Activated B cell treated with CpG ODN at 0.5 μM for 24 hours (primary cell): ENCODE measurements around the gene EFCAB8. TPM values are rescaled to one million over a fixed set of nuclear protein-coding genes. Genes with fewer than 3 reads are reported as not detected.
"Not testable (repeated sequence)": the region's sequence is repeated elsewhere in the genome, so short reads cannot be mapped to it uniquely, and the experiment has no call there.

Source experiments
- ATAC-seq: fragments of 200-7000 bp; cut with Tn5 transposase; one replicate; pipeline ENCODE4 v1.10.0; 2021; ENCODE audit warnings: low read depth, mild to moderate bottlenecking, moderate library complexity
- CTCF ChIA-PET: fragments of 350-600 bp; sonication (Branson Sonifier 250); formaldehyde crosslinking; loops from one replicate; lab custom pipeline; 2021; ENCODE audit warnings: antibody characterized with exemption; lab: Charles Lee
- POLR2A ChIA-PET: fragments of 350-600 bp; sonication (Branson Sonifier 250); formaldehyde crosslinking; loops from one replicate; lab custom pipeline; 2021; ENCODE audit warnings: antibody characterized with exemption; lab: Charles Lee
- DNase-seq: peaks from one replicate; pipeline ENCODE4 v3.0.0; 2022
- H3K27ac Mint-ChIP-seq: one replicate; pipeline ENCODE4 v1.8.0; 2020; ENCODE audit warnings: mixed read lengths
- H3K27me3 Mint-ChIP-seq: one replicate; pipeline ENCODE4 v1.8.0; 2021; ENCODE audit warnings: mixed read lengths
- H3K36me3 Mint-ChIP-seq: one replicate; pipeline ENCODE4 v1.8.0; 2021; ENCODE audit warnings: low read depth, mixed read lengths
- H3K4me1 Mint-ChIP-seq: one replicate; pipeline ENCODE4 v1.8.0; 2021; ENCODE audit warnings: mixed read lengths
- H3K4me3 Mint-ChIP-seq: one replicate; pipeline ENCODE4 v1.8.0; 2020; ENCODE audit warnings: mild to moderate bottlenecking, mixed read lengths
- H3K9me3 Mint-ChIP-seq: one replicate; pipeline ENCODE4 v1.8.0; 2020; ENCODE audit warnings: mixed read lengths
- CTCF ChIP-seq: fragments of 200-600 bp; IDR thresholded peaks from one replicate; pipeline ENCODE4 v1.8.0; 2022; ENCODE audit warnings: antibody characterized with exemption, mild to moderate bottlenecking
- intact Hi-C: fragments of 100-400 bp; cut with micrococcal nuclease; formaldehyde crosslinking; loops from one replicate; pipeline ENCODE4 v1.15.1; 2024
- total RNA-seq: library from RNA; stranded (reverse); gene quantifications from 2 replicates; pipeline ENCODE4 v1.2.3, GENCODE V29; 2022

Gene EFCAB8
- total RNA-seq, 1 donor from 2014 or later = 0.71 TPM

- ChIA-PET POLR2A (no interaction called here), CTCF (no interaction called here)
- no peak for TF ChIP-seq CTCF
- DNase-seq (no peak), ATAC-seq (no peak)
- Mint-ChIP-seq H3K4me1 (no peaks in the 10 kb centered on the region), H3K27ac (no peak overlapping the region), H3K9me3 (peaks cover 20% of the 10 kb centered on the region), H3K36me3 (peaks cover 8% of the 10 kb centered on the region), H3K27me3 (peaks cover 3% of the 10 kb centered on the region), H3K4me3 (no peak overlapping the region)
- intact Hi-C loops = no loop called here
Measured at GRCh38 chr20:32958574-32958973, 99.9 kb downstream of the EFCAB8 start.

DNA sequence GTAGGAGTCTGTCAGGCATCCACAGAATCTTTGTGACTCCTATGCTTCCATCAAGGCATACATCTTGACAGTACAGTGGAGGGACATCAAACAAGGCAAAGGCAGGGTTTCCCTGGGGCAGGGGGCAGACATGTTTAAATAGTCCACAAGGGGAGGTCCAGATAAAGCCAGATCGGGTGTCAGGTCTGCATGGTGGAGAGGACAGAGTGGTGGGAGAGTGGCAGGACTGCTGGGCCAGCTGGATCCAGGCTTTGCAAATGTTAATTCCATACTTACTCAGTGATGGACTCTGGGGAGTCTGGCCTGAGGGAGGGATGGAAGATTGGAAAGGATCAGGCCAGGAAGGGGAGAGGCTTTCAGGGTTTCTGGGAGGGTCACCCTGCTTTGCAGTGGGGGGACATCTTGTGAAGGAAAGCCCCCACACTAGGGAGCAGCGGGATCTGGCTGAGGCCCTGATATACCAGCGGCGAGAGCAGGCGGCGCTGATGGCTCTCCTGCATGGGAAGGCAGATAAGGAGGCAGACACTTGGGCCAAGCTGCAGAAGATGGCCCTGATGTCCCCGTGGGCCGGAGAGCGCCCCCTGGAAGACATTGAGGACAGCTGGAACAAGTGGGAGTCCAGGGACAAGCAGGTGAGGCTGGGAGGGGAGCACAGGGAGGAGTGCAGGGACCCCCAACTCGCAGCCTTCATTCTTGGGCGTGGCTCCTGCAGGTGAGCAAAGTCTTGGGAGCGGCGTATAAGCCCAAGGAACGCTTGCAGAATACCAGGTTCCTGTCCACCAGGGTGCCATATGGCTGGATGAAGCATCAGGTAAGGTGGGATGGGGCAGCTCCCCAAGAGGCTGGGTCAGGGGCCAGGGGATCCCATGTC is 100.9 kb downstream of the EFCAB8 start:
- peaks cover 8% of the 10 kb centered on the region for H3K36me3 Mint-ChIP-seq
- TF ChIP-seq CTCF = no peak
- H3K27me3 Mint-ChIP-seq = peaks cover 3% of the 10 kb centered on the region
- no peak overlapping the region for H3K27ac Mint-ChIP-seq
- H3K9me3 Mint-ChIP-seq = peaks cover 15% of the 10 kb centered on the region
- no peaks in the 10 kb centered on the region for H3K4me1 Mint-ChIP-seq
- ATAC-seq (no peak), DNase-seq (no peak)
- no peak overlapping the region for H3K4me3 Mint-ChIP-seq
- ChIA-PET CTCF (no interaction called here), POLR2A (no interaction called here)
- intact Hi-C loops = no loop called here

DNA sequence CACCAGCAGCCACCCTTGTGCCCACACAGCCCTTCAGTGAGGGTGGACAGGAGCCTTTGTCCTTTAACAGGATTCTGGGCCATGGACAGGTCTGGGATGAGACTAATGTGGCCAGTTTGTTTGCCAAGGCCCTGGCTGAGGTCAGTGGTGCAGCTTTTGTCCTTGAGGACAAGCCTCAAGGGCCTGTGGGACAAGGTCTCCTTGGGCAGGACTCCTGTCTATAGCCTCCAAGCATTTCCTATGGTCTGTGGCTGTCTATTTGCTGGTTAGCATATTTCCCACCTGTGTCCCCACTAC is 101.4 kb downstream of the EFCAB8 start:
- no peaks in the 10 kb centered on the region for H3K4me1 Mint-ChIP-seq
- H3K27me3 Mint-ChIP-seq = peaks cover 3% of the 10 kb centered on the region
- ChIA-PET POLR2A (no interaction called here), CTCF (no interaction called here)
- peaks cover 15% of the 10 kb centered on the region for H3K9me3 Mint-ChIP-seq
- no peak overlapping the region for H3K27ac Mint-ChIP-seq
- intact Hi-C loops = no loop called here
- no peak for TF ChIP-seq CTCF
- DNase-seq (peak; percentile 12), ATAC-seq (no peak)
- H3K36me3 Mint-ChIP-seq = peaks cover 8% of the 10 kb centered on the region
- H3K4me3 Mint-ChIP-seq = no peak overlapping the region

DNA sequence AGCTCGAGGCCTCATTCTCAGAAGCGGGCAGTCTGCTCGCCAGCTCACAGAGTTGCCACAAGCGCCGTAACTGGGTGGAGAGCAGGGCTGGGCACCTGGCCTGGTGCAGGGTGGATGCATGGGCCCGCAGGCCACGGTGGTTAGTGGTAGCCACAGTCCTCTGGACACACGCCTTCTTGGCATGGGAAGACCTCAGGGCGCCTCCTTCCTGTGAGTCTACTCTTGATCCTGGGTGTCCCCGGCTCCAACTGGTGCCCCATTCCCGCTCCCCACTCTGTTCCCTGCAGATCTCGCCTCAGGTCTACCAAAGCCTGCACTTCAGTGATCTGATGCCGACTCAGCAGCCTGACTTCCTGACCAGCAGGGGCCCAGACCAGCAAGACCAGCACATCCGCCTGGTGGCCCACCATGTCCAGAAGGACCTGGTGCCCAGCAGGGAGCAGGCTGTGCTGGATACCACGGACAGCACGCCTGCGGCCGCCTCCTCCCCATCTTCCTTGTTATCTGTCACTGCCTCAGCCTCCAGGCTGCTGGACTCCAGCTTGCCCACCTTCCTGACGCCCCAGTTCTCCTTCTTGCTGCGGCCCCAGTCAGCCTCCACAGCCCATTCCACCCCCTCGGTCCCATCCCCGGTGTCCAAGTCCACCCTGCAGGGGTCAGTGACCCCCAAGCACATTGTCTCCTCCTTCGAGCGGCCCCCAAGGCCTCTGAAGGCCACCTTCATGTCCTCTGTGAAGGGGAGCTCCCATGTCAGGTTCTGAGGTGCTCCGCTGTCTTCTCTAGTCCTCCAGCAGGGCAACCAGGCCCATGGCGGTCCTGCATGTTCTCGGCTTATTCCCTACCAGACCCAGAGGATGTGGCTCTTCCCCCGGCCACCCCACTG is 102.4 kb downstream of the EFCAB8 start:
- ChIA-PET POLR2A (no interaction called here), CTCF (no interaction called here)
- DNase-seq = no peak
- H3K4me1 Mint-ChIP-seq = no peaks in the 10 kb centered on the region
- intact Hi-C loops = no loop called here
- H3K36me3 Mint-ChIP-seq = peaks cover 6% of the 10 kb centered on the region
- no peak overlapping the region for H3K27ac Mint-ChIP-seq
- no peak for ATAC-seq
- peaks cover 15% of the 10 kb centered on the region for H3K9me3 Mint-ChIP-seq
- TF ChIP-seq CTCF = no peak
- H3K27me3 Mint-ChIP-seq = peaks cover 3% of the 10 kb centered on the region
- H3K4me3 Mint-ChIP-seq = no peak overlapping the region

- Mint-ChIP-seq H3K4me3 (no peak overlapping the region), H3K36me3 (no peaks in the 10 kb centered on the region), H3K4me1 (peaks cover 9% of the 10 kb centered on the region), H3K27me3 (no peaks in the 10 kb centered on the region), H3K9me3 (peaks cover 10% of the 10 kb centered on the region), H3K27ac (no peak overlapping the region)
- ChIA-PET POLR2A (no interaction called here), CTCF (no interaction called here)
- TF ChIP-seq CTCF = no peak
- ATAC-seq (no peak), DNase-seq (no peak)
- intact Hi-C loops = no loop called here
Measured at GRCh38 chr20:32962053-32962452, 103.3 kb downstream of the EFCAB8 start.

GRCh38 chr20:32962646-32963045 is 103.9 kb downstream of the EFCAB8 start:
- H3K27ac Mint-ChIP-seq, POLR2A ChIA-PET, DNase-seq, H3K27me3 Mint-ChIP-seq, H3K36me3 Mint-ChIP-seq, H3K4me3 Mint-ChIP-seq, intact Hi-C loops, H3K9me3 Mint-ChIP-seq, CTCF ChIA-PET, ATAC-seq: not testable (repeated sequence)
- peaks cover 15% of the 10 kb centered on the region for H3K4me1 Mint-ChIP-seq
